ENCODE measurements around the gene CDK14. TPM values are rescaled to one million over a fixed set of nuclear protein-coding genes. Genes with fewer than 3 reads are reported as not detected.

CDK14 gene
- total RNA-seq, 1 donor from 2014 or later, result 23.5 TPM

- DNase-seq (ENCODE audit: low spot score), result no peak
These were observed 352.0 kb downstream of the CDK14 start for GRCh38 chr7:90948085-90948484.

- DNase-seq (ENCODE audit: low spot score), result no peak
These were observed 355.1 kb downstream of the CDK14 start for GRCh38 chr7:90951229-90951628.

- DNase-seq (ENCODE audit: low spot score), result no peak
These were observed 356.1 kb downstream of the CDK14 start for GRCh38 chr7:90951986-90952954.

- no peak for DNase-seq (ENCODE audit: low spot score)
These were observed 359.6 kb downstream of the CDK14 start for GRCh38 chr7:90955641-90956207.

GRCh38 chr7:90957883-90958282 is 361.8 kb downstream of the CDK14 start:
- DNase-seq (ENCODE audit: low spot score), result no peak

DNA sequence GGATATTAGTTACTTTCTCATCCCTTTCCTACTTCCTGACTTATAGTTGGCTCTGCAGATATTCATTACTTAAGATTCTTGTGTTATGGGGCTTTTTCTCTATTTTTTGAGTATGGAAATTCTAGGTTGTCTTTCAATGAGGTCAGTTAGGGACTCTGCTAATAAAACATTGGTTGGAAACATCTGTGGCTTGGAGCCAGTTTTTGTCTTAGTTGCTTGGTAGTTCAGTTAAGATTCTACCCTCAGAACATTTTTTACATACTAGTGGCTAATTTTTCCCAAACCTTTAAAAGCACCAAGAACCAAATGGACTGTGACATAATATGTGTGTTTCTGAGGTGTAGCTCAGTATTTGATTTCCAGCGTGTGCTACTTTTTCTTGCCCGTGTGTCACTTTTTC is 362.5 kb downstream of the CDK14 start:
- DNase-seq (ENCODE audit: low spot score), result no peak

DNA sequence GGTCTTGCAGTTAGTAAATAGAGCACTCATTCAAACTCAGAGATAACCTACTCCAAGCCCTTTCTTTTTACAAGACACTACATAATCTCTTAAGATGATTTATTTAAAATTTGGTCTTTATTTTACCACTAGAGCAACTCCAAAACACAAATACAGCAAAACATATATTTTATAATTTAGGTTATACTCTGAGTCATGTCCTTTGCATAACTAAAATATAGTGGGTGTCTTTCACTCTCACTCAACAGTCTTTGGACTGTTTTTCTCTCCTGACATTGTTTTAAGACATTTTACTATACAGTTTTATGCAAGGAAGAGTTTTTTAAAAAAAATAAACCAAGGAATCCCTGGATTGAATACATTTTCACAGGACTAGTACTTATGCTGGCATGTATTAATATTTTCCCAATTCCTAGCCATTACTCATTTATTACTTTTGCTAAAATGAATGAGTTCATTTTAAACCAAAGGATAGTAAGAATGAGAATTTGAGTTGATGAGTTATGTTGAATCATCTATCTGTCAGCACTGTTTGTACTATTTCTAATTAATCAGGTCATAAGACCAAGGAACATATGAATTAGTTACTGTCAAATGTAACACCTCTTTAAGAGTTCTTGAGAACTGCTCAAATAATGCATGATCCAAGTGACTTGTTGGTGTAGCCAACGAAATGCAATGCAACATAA is 365.1 kb downstream of the CDK14 start:
- no peak for DNase-seq (ENCODE audit: low spot score)

GRCh38 chr7:90965211-90965610 is 369.1 kb downstream of the CDK14 start:
- no peak for DNase-seq (ENCODE audit: low spot score)

GRCh38 chr7:90966346-90966745 is 370.2 kb downstream of the CDK14 start:
- DNase-seq (ENCODE audit: low spot score), result no peak

- no peak for DNase-seq (ENCODE audit: low spot score)
These were observed 372.8 kb downstream of the CDK14 start for GRCh38 chr7:90968871-90969270.

- no peak for DNase-seq (ENCODE audit: low spot score)
These were observed 376.9 kb downstream of the CDK14 start for GRCh38 chr7:90972906-90973550.

- no peak for DNase-seq (ENCODE audit: low spot score)
These were observed 380.9 kb downstream of the CDK14 start for GRCh38 chr7:90977056-90977455.

GRCh38 chr7:90980545-90980944 is 384.4 kb downstream of the CDK14 start:
- no peak for DNase-seq (ENCODE audit: low spot score)

GRCh38 chr7:90982228-90982627 is 386.1 kb downstream of the CDK14 start:
- DNase-seq (ENCODE audit: low spot score), result no peak

GRCh38 chr7:90984692-90985091 is 388.6 kb downstream of the CDK14 start:
- DNase-seq (ENCODE audit: low spot score), result no peak

DNA sequence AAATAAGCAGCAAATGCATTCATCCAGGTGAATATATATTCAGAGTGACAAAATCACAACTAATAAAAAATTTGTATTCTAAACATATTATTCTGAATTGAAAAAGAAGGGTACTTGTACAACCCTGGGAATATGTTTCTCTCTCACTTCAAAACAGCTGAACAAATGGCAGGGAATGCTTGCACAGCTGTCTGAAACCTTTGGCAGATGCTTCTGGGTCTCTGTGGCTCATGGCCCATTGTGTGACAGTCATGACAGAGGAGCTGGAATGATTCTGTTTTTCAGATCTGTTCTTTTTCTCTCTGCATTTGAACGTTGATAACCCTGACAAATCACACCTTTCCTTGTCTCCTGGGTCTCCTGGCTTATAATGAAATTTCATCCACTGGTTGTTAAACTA is 392.4 kb downstream of the CDK14 start:
- no peak for DNase-seq (ENCODE audit: low spot score)

DNA sequence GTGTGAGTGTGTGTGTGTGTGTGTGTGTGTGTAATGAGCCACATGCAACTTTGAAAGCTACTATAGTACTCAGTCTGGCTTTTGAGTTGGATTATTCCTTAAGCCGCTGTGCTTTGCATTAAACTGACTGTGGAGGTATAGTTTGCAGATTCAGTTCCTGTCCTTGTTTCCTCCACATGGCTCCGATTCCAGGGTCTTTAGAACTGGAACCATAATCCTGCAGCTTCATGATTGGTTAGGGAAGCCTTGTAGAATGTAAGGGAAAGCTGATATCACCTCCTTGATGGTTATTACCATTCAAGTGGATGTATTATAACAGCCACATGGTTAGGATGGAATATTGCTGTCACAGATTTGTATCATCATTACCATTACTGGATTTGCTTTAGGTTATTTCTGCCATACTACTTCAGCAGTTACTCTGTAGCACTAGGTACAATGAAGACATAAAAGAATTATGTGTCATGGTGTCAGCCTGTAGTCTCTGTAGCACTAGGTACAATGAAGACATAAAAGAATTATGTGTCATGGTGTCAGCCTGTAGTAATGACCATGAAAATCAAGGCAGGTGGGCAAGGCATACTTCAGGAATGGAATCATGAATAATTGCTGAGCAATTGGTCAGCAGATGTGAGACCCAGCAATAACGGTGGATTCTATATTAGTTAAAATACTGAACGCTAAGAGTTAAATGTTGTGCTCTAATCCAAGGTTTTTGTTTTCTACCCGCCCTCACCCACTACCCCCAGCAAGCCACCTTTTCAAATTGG is 393.1 kb downstream of the CDK14 start:
- no peak for DNase-seq (ENCODE audit: low spot score)

DNA sequence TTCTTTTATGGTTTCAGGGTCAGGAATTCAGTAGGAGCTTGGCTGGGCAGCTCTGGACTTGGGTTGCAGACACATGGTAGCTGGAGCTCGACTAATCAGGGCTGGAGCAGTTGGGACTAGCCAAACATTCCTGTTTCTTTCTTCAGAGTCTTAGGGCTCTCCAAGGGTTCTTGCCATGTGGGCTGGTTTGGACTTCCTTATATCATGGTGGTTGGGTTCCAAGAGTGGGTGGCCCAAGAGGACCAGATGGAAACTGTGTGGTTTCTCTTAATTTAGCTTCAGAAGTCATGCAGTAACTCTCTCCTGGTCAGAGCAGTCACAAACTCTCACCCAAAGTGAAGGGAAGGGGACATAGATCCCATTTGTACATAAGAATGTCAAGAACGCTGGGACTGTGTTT is 398.0 kb downstream of the CDK14 start:
- no peak for DNase-seq (ENCODE audit: low spot score)

- DNase-seq (ENCODE audit: low spot score), result no peak
These were observed 398.5 kb downstream of the CDK14 start for GRCh38 chr7:90994601-90995000.

GRCh38 chr7:90995996-90996395 is 399.9 kb downstream of the CDK14 start:
- DNase-seq (ENCODE audit: low spot score), result no peak

Data from ureter (tissue), 1 donor.